ENCODE results near the gene FGD6.
"Not testable (repeated sequence)": the region's sequence is repeated elsewhere in the genome, so short reads cannot be mapped to it uniquely, and the experiment has no call there.

The FGD6 gene

DNA sequence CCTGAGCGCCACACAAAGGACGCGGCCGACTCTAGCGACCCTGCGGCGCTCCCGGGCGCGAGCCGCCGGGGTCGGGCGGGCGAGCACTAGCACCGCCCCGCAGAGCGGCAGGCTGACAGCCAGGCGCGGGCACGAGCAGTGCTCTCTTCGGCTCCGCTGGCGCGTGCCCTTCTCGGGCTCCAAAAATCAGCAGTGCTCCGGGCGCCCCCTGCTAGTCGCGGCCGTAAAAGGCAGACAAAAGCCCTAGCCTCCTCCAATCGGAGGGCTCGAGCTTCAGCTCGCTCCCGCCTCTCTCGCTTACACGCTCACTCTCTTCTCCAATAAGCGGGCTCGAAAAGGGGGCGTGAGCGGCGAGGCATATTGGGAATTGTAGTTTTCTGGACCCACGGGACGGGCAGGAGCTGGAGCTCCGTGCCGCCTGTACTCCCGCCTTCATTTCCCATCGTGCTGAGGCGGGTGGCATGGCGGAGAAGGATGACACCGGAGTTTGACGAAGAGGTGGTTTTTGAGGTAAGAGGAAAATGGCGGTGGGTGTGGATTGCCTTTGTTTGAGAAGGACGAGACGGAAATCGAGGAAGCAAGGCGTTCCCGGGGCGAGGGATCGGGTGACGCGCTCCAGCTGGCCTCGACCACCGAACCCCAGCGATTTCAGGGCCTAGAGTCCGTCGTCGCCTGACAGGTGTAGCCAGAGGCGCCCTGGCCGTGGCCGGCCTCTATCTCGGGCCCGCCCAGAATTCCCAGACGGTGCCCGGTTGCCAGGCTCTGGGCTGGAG is at the start of gene FGD6, which contains the start of gene VEZT:
TSS of gene FGD6 (minus strand) at position 91 of the 773 bp plus-strand sequence. CDS start 227 bp downstream, outside the sequence.
TSS of gene VEZT (plus strand) at position 431 of the 773 bp plus-strand sequence. CDS start at position 475, 44 bp downstream.
- DNase-seq (ENCODE audit: low spot score), result peak; percentile 91

DNA sequence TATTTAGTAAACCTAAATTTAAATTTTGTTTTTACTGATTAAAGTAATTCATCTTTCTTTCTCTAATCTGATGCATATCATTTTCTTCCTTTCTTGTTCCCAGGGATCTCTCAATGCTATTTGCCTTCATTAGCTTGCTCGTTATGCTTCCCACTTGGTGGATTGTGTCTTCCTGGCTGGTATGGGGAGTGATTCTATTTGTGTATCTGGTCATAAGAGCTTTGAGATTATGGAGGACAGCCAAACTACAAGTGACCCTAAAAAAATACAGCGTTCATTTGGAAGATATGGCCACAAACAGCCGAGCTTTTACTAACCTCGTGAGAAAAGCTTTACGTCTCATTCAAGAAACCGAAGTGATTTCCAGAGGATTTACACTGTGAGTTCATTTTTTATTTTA is 49.0 kb upstream of the FGD6 start:
- DNase-seq (ENCODE audit: low spot score), result no peak

DNA sequence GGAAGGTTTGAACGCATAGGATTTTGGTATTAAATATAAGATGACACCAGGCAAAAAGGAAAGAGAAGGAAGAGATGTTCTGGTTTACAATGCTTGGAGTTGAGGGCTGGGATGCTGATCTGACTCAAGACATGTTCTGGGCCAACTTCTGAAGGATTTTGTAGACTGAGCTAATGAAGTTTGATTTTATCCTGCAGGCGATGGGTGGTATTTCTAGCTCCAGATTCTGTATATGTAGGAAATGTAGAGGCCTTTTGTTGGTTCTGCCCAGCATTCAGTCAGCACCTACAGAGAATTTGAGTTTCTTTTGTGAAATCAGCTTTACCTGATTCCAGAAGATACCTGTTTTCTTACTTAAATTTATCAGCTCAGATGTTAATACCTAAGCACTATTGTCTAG is 48.5 kb upstream of the FGD6 start:
- no peak for DNase-seq (ENCODE audit: low spot score)

DNA sequence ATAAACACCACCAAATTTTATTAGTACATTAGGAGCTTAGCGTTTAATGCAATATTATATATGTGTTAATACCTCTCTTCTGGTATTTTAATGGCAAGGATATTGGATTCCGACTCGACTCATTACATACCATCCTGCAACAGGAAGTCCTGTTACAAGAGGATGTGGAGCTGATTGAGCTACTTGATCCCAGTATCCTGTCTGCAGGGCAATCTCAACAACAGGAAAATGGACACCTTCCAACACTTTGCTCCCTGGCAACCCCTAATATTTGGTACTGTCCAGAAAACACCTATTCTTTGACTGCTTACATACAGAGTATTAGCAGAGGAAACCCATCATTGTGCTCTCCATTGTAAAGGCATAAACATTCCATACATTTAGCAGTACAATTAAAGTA is 45.5 kb upstream of the FGD6 start:
- no peak for DNase-seq (ENCODE audit: low spot score)

- no peak for DNase-seq (ENCODE audit: low spot score)
These were observed 43.8 kb upstream of the FGD6 start for GRCh38 chr12:95261109-95261508.

- DNase-seq (ENCODE audit: low spot score), result no peak
These were observed 42.1 kb upstream of the FGD6 start for GRCh38 chr12:95259368-95259767.

- no peak for DNase-seq (ENCODE audit: low spot score)
These were observed 41.5 kb upstream of the FGD6 start for GRCh38 chr12:95258803-95259202.

- no peak for DNase-seq (ENCODE audit: low spot score)
These were observed 40.9 kb upstream of the FGD6 start for GRCh38 chr12:95258151-95258550.

- no peak for DNase-seq (ENCODE audit: low spot score)
These were observed 40.3 kb upstream of the FGD6 start for GRCh38 chr12:95257541-95257940.

GRCh38 chr12:95253386-95253785 is 36.1 kb upstream of the FGD6 start:
- DNase-seq (ENCODE audit: low spot score), result no peak

DNA sequence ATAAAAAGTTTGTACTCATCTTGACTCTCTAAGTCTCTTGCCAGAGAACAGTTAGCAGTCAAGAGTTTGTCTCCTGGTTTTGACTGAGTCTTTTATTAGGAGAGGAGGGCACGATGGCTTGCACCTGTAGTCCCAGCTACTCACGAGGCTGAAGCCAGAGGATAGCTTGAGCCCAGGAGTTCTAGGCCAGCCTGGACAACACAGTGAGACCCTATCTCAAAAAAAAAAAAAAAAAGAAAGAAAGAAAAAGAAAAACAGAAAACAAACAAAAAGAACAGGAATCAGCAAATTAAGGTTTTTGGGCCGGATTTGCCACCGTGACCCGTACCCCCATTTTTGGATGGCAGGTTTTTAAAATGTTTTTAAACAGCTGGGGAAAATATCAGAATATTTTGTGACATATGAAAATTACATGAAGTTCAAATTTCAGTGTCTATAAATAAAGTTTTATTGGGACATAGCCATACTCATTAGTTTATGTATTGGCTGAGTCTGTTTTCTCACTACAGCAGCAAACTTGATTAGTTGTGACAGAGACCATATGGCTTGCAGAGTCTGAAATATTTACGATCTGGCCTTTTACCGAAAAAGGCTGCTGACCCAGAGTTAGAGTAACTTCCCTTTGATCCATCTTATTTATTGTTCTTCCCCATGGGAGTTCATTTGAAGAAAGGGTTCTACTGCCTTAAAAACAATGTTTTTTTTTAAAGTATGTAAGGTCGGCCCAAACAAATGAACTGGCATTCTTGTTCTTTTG is 31.5 kb upstream of the FGD6 start:
- DNase-seq (ENCODE audit: low spot score), result no peak

- DNase-seq (ENCODE audit: low spot score), result no peak
These were observed 30.8 kb upstream of the FGD6 start for GRCh38 chr12:95248095-95248494.

DNA sequence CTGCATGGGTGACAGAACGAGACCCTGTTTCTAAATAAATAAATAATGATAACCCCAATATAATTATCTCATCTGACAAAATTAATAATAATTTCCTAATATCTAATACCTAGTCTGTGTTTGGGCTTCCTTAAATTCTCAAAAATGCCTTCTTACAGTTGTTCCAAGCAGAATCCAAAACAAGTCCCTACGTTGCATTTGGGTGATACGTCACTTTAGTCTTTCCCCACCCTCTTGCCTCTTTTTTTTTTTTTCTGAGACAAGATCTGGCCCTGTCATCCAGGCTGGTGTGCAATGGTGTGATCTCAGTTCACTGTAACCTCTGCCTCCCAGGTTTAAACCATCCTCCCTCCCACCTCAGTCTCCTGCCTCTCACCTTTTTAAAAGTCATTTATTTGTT is 27.1 kb upstream of the FGD6 start:
- no peak for DNase-seq (ENCODE audit: low spot score)

GRCh38 chr12:95243497-95244183 is 26.4 kb upstream of the FGD6 start:
- DNase-seq (ENCODE audit: low spot score), result no peak

GRCh38 chr12:95241761-95242506 is 24.7 kb upstream of the FGD6 start:
- DNase-seq (ENCODE audit: low spot score), result no peak

DNA sequence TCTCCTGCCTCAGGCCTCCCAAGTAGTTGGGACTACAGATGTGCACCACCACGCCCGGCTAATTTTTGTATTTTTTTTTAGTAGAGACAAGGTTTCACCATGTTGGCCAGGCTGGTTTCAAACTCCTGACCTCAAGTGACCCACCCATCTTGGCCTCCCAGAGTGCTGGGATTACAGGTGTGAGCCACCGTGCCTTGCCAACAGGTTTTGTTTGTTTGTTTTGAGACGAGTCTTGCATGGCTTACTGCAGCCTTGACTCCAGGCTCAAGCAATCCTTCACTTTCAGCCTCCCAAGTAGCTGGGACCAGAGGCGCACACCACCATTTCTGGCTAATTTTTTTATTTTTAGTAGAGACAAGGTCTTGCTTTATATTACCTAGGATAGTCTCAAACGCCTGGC is 23.9 kb upstream of the FGD6 start:
- not testable (repeated sequence) for DNase-seq (ENCODE audit: low spot score)

- DNase-seq (ENCODE audit: low spot score), result no peak
These were observed 23.3 kb upstream of the FGD6 start for GRCh38 chr12:95240556-95240955.

- not testable (repeated sequence) for DNase-seq (ENCODE audit: low spot score)
These were observed 22.6 kb upstream of the FGD6 start for GRCh38 chr12:95239835-95240234.

DNA sequence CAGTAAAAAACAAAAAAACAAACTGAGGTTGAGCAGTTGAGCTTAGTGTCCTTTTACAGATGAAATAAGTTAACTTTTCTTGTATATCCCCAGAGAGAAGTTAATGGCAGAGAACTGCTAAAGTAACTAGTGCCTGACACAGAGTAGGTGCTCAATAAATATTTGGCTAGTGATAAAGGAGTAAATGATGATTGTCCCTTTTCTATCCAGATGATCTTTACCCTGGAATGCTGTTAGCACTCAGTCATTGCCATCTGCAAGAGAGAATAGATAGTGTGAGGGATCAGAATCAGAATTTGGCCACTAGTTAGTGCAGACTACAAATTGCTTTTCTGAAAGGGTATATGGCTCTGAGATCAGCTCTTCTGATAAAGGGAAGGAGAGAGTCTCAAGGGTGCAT is 21.9 kb upstream of the FGD6 start:
- DNase-seq (ENCODE audit: low spot score), result no peak

GRCh38 chr12:95238150-95238549 is 20.9 kb upstream of the FGD6 start:
- DNase-seq (ENCODE audit: low spot score), result no peak

- DNase-seq (ENCODE audit: low spot score), result no peak
These were observed 20.0 kb upstream of the FGD6 start for GRCh38 chr12:95237315-95237714.

- not testable (repeated sequence) for DNase-seq (ENCODE audit: low spot score)
These were observed 18.4 kb upstream of the FGD6 start for GRCh38 chr12:95235621-95236020.
